Stimulated activated CD8-positive, alpha-beta memory T cell treated with anti-CD3 and anti-CD28 coated beads, Interleukin-12 subunit alpha, Interleukin-12 subunit beta, amount 100 ng/mL, for 24 hours (primary cell): Measurements from ENCODE around the gene ZBTB1.
"Not testable (repeated sequence)": the region's sequence is repeated elsewhere in the genome, so short reads cannot be mapped to it uniquely, and the experiment has no call there.

Experiments
- DNase-seq: peaks from one replicate; pipeline ENCODE4 v3.0.0-alpha.2; 2020; ENCODE audit errors: extremely low read depth

Gene ZBTB1

GRCh38 chr14:64569646-64570045 lies 65.1 kb downstream of the ZBTB1 start:
- DNase-seq: not testable (repeated sequence)

GRCh38 chr14:64572386-64573104 lies 68.0 kb downstream of the ZBTB1 start:
- DNase-seq: no peak

GRCh38 chr14:64573109-64573508 lies 68.5 kb downstream of the ZBTB1 start:
- no peak for DNase-seq
